Stimulated activated CD4-positive, alpha-beta T cell treated with anti-CD3 and anti-CD28 coated beads, Interleukin-12 subunit alpha, Interleukin-12 subunit beta, amount 100 ng/mL, for 48 hours (primary cell): ENCODE measurements around the gene TCF15.

ENCODE experiments used
- DNase-seq, 3 donors: peaks; one replicate each; pipeline ENCODE4 v3.0.0-alpha.2; 2020; ENCODE audit warnings: low read depth in 2 of 3, low spot score in 1 of 3

The TCF15 gene

DNA sequence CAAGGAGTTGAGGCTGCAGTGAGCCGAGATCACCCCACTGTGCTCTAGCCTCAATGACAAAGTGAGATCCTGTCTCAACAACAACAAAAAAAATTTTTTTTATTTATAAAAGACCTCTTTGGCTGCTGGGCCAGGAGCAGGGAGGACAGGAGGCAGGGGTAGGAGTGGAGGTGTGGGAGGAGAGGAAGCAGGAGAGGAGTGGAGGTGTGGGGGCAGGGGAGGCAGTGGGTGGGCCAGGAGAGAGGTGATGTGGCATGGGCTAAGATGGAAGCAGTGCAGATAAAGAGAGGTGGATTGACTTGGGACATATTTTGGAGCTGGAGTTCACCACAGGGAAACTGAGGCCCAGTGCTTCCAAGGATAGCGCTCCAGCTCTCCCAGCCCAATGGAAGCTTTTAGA is 53.1 kb downstream of the TCF15 start:
- DNase-seq = no peak

DNA sequence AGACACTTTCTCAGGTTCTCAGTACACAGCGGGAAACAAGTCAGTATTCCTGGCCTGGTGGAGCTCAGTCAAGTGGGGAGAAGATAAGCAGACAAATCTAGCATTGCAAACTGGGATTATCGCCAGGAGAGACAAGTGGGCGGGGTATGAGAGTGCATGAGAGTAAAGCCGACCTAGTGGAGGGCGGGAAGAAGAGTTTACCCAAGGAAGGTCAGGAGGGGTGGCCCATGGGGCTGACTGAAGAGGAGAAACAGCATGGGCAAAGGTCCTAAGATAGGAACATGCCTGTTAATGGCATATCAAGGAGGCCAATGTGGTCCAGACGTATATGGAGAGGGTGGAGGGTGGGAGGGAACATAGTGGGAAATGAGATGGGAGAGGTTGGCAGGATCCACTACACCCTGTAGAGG is 54.1 kb downstream of the TCF15 start:
- no peak for DNase-seq
